HG02973 (cell line): ENCODE measurements around the gene RNASET2.
"Not testable (repeated sequence)": the region's sequence is repeated elsewhere in the genome, so short reads cannot be mapped to it uniquely, and the experiment has no call there.

ENCODE experiments used
- ATAC-seq: cut with Tn5 transposase; IDR thresholded peaks from one replicate; pipeline ENCODE4 v1.9.1; 2021; ENCODE audit warnings: moderate library complexity; ENCODE audit not compliant: unreplicated experiment

The RNASET2 gene

GRCh38 chr6:166905013-166905412 lies 51.3 kb downstream of the RNASET2 start:
- ATAC-seq: no peak

- ATAC-seq: no peak
These were observed 52.1 kb downstream of the RNASET2 start for GRCh38 chr6:166904101-166904746.

- no peak for ATAC-seq
These were observed 52.9 kb downstream of the RNASET2 start for GRCh38 chr6:166903500-166903899.

GRCh38 chr6:166903027-166903426 lies 53.3 kb downstream of the RNASET2 start:
- ATAC-seq: no peak

- no peak for ATAC-seq
These were observed 54.1 kb downstream of the RNASET2 start for GRCh38 chr6:166902211-166902755.

GRCh38 chr6:166901626-166902025 lies 54.7 kb downstream of the RNASET2 start:
- ATAC-seq: no peak

- ATAC-seq: no peak
These were observed 55.3 kb downstream of the RNASET2 start for GRCh38 chr6:166900956-166901607.

- ATAC-seq: no peak
These were observed 56.1 kb downstream of the RNASET2 start for GRCh38 chr6:166900130-166900708.

GRCh38 chr6:166898910-166899309 lies 57.4 kb downstream of the RNASET2 start:
- no peak for ATAC-seq

GRCh38 chr6:166894614-166895013 lies 61.7 kb downstream of the RNASET2 start:
- not testable (repeated sequence) for ATAC-seq

GRCh38 chr6:166892472-166892871 lies 63.9 kb downstream of the RNASET2 start:
- not testable (repeated sequence) for ATAC-seq

GRCh38 chr6:166886773-166887172 lies 69.6 kb downstream of the RNASET2 start:
- not testable (repeated sequence) for ATAC-seq

- not testable (repeated sequence) for ATAC-seq
These were observed 71.4 kb downstream of the RNASET2 start for GRCh38 chr6:166884958-166885357.

- ATAC-seq: no peak
These were observed 76.8 kb downstream of the RNASET2 start for GRCh38 chr6:166879594-166879993.
